GM21526 (cell line): ENCODE results near the gene NUDCD2.
"Not testable (repeated sequence)": the region's sequence is repeated elsewhere in the genome, so short reads cannot be mapped to it uniquely, and the experiment has no call there.

Experiments used
- ATAC-seq: cut with Tn5 transposase; IDR thresholded peaks from one replicate; pipeline ENCODE4 v1.9.1; 2021; ENCODE audit warnings: moderate library complexity; ENCODE audit not compliant: unreplicated experiment, low FRiP score

Gene NUDCD2

DNA sequence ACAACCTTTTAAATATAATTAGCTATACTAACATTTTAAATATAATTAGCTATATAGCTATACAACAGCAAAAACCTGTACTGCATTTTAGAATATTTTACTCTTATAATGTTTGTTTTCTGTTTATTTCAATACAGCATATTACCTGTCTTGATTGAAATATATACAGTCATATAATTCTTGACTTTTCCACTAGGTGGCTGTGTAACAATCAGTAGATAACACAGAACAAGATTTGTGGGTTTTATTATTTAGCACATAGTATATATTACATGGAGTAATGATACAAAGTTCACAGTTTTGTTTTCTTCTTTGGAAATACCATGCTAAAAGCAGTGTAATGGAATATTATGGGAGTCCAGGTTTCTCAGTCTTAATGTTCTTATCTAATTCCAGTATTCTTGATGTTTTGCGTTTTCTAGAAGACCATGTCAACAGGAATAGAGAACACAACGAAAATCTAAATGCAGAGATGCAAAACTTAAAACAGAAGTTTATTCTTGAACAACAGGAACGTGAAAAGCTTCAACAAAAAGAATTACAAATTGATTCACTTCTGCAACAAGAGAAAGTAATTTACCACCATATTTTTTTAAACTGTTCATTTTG lies 13.8 kb upstream of the NUDCD2 start:
- peak; percentile 77 for ATAC-seq

DNA sequence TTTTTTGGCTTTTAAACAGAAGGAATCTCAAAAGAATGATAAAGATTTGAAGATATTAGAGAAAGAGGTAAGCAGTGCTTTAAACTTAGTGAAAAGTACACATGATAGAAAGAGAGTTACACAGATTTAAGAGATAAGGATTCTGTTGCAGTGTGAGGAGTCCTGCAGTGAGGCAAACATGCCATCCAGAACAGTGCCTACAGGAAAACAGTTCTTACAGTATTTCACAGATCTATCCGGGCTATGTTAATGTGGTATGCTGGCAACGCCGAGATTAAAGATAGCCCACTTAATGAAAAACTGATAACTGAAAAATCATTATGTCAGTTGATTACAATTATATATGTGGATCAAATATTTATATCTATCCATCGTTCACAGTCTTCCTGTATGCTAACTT lies 7.8 kb upstream of the NUDCD2 start:
- ATAC-seq, result no peak

DNA sequence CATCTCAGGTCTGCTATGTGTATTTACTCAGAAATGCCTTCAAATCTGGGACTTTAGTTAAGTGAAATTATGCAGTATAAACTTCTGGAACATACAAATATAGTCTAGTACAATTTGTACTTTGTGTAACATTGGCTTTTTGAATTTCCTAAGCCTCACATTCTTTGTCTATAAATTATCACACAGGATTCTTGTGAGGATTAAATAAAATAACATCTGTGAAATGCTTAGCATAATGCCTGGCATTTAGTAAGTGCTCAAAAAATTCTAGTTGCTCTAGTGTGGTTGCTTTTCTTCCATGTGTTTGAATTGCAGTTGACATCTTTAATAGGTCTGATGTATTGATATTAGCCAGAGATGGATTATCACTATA lies 3.1 kb upstream of the NUDCD2 start:
- ATAC-seq, result no peak

DNA sequence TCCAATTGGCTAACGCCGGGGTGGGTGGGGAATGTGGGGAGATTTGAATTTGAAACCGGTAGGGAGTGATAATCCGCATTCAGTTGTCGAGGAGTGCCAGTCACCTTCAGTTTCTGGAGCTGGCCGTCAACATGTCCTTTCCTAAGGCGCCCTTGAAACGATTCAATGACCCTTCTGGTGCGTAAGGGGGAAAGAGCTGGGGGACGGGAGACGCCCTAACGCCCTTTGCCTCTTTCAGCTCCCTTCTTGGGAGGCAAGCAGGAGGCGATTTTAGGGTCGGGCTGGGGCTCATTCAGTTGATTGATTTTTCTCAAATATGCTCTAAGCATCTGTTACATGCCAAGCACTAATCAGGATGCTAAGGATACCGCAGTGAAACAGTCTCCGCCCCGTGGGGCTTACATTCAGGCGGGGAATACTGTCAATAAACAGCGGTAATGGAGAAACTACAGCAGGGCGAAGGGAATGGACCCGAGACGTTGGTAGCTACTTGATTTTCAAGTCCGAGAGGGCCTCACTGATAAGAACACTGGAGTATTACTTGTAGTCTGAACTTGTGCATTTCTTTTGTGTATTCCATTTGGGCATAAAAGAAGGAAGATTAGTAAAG lies 765 bp upstream of the NUDCD2 start, which contains the start of gene HMMR:
Gene HMMR, plus strand, starts transcription at position 71 of the 610 bp plus-strand sequence. Its CDS starts 61 bp downstream, at position 132.
- no peak for ATAC-seq

DNA sequence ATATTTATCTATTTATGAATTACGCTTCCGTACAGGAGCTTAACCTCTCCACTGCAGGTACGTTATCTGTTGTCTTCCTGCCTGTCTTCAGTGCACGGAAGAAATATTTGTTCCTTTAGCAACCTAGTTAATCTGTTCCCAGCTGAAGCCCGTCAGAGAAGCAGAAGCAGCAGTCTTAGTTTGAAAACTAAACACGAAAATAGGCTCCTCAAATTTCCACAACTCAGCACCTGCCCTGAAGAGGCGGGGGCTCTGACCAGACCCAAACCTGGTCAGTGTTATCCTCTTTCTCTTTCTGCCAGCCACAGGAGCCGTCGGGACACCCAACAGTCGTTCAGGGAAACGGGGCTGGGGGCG lies 462 bp downstream of the NUDCD2 start:
- peak; percentile 3 for ATAC-seq

DNA sequence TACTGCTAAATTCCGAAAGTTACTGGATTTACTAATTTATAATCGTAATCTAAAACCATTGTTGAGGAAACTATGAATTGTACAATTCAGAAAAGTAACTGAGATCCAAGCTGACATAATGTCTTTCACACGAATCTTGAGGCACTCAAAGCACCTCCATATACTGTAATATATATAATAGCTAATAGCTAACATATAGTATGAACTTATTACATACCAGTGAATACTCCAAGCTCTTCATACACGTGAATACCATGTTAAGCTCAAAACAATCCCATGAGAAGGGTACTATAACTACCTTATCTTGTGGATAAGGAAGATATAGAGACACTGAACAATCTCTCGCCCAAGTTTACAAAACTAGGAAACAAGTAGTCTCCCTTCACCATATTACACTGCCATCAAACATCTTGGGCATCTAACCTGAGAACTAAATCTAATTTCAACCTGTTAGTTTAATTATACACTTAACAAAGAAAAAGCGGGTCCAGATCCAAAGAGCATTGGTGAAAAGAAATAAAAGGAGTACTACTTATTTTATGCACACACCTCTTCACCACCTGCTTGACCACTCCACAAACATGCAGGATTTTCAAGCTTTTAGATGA lies 1.0 kb downstream of the NUDCD2 start:
- ATAC-seq, result no peak

DNA sequence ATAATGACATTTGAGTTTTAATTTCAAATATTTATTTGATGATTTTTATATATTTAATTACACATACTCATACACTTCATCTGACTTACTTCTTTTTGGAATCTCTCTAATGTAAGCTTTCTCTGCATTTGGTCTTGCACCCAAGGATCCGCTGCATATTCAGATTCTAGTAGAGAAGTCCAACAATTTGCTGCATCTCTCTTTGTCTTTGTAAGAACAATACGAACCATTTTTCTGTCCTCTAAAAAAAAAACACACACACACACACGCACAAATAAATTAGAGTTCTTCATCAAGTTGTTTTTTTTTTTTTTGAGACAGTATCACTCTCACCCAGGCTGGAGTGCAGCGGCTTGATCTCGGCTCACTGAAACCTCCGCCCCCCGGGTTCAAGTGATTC lies 3.1 kb downstream of the NUDCD2 start:
- no peak for ATAC-seq

DNA sequence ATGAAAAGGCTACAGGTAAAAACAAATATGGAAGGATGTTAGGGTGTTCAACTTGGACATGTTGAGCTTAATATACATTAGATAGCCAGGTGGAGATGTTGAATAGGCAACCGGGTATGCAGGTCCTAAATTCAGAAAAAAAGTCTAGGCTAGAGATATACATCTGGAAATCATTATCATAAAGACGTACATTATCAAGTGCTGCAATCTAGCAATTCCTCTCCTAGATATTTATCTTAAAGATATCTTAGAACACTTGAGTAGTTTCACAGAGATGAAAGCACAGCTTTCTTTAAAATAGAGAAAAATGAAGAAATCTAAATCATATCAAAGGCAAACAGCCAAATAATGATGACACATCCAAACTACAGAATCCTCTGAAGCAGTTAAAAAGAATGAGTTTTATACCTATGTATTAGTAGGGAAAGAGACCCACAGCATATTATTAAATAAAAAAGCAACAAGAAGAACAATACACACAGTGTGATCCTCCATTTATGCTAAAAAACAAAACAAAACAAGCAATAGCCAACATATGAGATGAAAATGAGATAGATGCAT lies 3.8 kb downstream of the NUDCD2 start:
- no peak for ATAC-seq

DNA sequence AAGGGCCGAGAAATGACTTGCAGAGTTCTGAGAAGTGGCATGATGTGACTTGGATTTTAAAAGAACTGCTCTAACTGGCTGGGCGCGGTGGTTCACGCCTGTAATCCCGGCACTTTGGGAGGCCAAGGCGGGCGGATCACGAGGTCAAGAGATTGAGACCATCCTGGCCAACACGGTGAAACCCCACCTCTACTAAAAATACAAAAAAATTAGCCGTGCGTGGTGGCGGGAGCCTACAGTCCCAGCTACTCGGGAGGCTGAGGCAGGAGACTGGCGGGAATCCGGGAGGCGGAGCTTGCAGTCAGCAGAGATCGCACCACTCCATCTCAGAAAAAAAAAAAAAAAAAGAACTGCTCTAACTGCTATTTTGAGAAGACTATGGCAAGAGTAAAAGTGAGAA lies 4.5 kb downstream of the NUDCD2 start:
- not testable (repeated sequence) for ATAC-seq

DNA sequence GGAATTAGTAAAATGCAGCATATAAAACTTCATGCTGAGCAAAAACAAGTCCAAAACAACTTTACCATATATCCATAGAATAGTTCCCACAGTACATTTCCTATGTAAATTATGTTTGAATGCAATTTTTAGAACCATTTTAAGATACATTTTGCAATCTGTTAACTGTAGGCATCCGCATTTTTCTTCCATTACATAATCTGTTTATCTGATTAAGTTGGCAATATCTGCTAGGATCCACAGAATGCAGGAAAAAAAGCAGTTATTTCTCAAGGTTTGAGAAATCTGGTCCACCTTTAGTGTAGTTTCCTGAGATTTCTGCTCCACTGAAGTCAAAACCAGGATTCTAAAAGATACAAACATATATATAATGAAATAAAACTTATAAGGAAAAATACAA lies 6.2 kb downstream of the NUDCD2 start:
- no peak for ATAC-seq

DNA sequence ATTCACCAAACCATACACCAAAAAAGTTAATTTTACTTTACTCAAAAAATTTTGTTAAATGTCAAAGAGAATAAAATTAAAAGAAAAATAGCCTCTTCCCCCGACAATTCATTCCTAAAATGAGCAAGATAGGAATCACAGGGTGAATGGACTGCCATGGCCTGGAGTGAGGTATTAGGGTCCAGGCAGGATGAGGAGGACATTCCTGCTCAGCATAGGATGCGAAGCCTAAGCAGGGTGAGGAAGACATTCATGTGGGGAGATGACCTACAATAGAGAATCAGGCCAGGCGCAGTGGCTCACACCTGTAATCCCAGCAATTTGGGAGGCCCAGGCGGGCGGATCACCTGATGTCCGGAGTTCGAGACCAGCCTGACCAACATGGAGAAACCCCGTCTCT lies 8.4 kb downstream of the NUDCD2 start:
- ATAC-seq, result no peak

DNA sequence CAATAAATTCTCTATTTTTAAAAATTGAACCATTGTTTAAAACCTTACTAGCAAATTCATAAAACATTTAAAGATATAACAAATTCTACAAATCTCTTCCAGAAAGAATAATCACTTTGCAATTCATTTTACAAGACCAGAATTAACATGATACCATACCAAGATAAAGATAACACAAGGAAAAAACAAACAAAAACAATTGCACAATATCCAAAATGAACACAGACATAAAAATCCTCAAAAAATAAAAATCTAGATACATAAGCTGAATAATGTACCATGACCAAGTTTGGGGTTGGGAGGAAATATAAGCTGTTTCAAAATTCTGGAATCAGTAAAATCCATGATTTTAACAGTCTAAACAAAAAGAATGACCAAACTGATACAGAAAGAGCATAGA lies 11.4 kb downstream of the NUDCD2 start:
- ATAC-seq, result no peak

DNA sequence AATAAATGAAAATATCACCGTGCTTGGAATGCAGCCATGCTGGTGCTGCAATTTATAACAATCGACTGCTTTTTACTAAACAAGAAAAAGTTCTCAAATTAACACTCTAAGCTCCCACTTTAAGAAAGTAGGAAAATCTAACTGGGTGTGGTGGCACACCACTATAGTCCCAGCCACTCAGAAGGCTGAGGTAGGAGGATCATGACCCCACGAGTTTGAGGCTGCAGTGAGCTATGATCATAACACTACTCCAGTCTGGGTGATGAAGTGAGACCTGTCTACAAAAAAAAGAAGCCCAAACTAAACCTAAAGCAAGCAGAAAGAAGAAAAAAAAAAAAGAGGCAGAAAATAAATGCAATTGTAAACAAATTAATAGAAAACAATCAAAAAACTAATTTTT lies 12.0 kb downstream of the NUDCD2 start:
- ATAC-seq, result no peak

DNA sequence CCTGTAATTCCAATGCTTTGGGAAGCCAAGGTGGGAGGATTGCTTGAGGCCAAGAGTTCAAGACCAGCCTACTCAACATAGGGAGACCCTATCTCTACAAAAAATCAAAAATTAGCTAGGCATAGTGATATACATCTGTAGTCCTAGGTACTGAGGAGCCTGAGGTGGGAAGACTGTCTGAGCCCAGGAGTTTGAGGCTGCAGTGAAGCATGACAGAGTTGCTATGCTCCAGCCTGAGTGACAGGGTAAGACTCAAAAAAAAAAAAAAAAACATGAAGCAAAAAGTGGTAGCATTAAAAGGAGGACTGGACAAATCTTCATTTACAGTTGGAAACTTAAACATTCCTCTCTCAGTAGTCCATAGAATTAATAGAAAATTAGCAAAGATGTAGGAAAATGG lies 12.7 kb downstream of the NUDCD2 start:
- no peak for ATAC-seq

DNA sequence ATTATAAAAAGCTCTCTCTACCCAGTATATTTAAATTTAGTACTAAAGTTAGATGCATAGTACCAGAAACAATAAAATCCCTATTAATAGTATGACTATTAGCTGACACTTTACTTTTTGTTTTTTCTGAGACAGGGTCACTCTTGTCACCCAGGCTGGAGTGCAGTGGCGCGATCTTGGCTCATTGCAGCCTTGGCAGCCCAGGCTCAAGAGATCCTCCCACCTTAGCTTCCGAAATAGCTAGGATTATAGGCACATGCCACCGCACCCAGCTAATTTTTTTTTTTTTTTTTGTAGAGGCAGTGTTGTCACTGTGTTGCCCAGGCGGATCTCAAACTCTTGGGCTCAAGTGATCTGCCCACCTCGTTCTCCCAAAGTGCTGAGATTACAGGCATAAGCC lies 14.6 kb downstream of the NUDCD2 start:
- no peak for ATAC-seq

DNA sequence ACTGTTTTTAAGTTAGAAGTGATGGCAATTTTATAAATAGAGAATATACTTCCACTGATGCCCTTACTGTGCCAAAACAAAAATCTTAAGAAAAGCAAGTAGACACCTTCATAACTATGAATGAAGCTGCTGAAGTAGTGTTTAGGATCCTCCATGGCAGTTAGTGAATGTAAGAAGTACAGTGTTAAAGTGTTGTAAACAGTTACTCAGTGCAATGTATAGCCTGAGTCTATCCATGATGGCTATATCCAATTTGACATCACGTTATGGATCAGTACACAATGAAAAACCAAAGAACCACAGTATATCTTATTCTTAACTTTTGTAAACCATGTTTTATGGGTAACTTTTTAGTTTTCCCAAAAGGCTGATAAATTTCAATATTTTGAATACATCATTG lies 15.4 kb downstream of the NUDCD2 start:
- ATAC-seq, result no peak

DNA sequence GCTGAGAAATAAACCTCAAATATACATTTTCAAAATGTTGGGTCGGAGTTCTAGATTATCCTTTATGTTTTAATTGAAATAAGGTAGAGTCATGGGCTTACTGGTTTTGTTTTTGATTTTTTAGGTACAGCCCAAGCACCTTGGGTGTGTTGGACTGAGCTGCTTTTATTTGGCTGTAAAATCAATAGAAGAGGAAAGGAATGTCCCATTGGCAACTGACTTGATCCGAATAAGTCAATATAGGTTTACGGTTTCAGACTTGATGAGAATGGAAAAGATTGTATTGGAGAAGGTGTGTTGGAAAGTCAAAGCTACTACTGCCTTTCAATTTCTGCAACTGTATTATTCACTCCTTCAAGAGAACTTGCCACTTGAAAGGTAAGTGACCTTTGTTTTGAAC lies 18.9 kb downstream of the NUDCD2 start:
- ATAC-seq, result no peak

DNA sequence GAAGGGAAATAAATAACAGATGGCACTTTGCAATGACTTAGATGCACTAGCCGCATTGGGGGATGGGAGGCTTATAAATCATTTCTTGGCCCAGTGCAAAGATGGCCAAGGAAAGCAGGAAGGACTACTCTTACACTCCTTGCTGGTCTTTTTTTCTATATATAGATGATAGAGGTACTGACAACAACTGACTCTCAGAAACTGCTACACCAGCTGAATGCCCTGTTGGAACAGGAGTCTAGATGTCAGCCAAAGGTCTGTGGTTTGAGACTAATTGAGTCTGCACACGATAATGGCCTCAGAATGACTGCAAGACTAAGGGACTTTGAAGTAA lies 20.8 kb downstream of the NUDCD2 start:
- ATAC-seq, result no peak

DNA sequence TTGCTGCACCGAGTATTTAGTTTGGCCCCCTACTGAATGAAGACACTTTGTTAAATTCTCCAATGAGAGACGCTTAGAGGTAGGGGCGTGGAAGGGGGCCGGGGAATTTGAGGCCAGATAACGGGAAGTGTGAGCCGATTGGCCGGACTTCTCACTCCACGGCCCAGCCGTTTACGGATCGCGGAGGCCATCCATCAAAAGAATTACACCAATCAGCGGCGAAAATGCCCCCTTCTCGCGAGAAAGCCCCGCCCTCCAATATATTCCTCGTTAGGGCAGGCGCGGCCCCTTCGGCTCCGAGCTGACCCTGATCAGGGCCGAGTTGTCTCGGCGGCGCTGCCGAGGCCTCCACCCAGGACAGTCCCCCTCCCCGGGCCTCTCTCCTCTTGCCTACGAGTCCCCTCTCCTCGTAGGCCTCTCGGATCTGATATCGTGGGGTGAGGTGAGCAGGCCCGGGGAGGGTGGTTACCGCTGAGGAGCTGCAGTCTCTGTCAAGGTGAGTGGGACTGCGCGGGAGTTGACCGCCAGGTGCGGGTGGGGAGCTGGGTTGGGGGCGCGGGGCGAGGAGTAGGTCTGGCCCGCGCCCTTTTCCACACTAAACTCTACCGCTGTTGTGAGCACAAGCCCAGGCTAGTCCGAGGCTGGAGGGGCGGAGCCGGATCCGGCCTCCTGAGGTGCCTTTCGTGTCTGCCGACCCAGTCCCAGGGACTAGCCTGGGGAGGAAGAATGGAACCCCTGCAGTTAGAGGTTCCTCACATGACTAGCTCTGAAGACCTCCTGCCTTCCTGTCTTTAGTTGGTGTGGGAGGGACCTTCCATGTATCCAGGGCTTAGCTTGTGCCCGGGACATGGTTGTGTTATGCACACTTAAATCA lies 22.4 kb downstream of the NUDCD2 start, which contains the start of gene CCNG1:
Gene CCNG1, plus strand, starts transcription at position 287 of the 874 bp plus-strand sequence. CDS start 1,662 bp downstream, outside the sequence.
- ATAC-seq, result peak; percentile 98

DNA sequence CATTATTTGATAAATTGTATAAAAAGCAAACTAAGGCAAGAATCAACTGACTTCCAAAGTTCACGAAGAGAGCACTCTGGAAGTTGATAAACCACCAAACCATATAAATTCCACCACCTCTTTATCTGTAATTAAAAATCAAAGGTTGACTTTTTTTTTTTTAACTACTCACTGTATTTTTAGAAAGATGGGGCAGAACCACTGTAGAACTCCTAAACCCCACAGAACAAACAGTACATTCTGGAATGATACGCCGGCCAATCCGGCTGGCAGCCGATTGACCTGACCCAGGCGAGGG lies 22.9 kb downstream of the NUDCD2 start:
- no peak for ATAC-seq

DNA sequence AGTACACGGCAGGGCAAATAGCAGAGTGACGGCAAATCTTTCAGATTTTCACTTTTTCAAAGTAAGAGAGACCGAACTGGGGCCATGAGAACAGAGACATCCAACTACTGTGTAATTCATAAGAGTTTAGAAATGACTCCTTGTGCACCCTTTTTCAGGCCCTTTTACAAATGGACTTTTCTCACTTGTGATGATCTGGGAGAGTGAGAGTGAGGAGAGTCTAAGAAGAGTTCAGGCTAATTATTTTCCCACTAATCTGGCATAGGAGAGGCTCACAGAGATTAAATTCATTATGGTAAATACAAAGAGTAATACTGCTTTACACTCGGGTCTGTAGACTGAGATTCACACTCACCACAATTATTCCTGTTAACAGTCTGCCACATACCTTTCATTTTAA lies 23.4 kb downstream of the NUDCD2 start:
- no peak for ATAC-seq
